ENCODE results near the gene ASB6. TPM values are rescaled to one million over a fixed set of nuclear protein-coding genes. Genes with fewer than 3 reads are reported as not detected.

ASB6 gene
- total RNA-seq, 1 experiment from 2014 or later: 20.0 TPM

GRCh38 chr9:129688285-129689043 is 46.5 kb upstream of the ASB6 start (continued):
- no peak for TF ChIP-seq ERG (CRISPR knock-in tag; IDR thresholded peaks at IDR 0.05)
- TF ChIP-seq ZNF416 (CRISPR knock-in tag; IDR thresholded peaks at IDR 0.05): no peak
- no peak for TF ChIP-seq SP1 (CRISPR knock-in tag; conservative IDR thresholded peaks at IDR 0.05)
- no peak for TF ChIP-seq SMAD3 (CRISPR knock-in tag; IDR thresholded peaks at IDR 0.05; ENCODE audit: borderline replicate concordance)
- TF ChIP-seq CTCF (IDR thresholded peaks at IDR 0.05): no peak
- no peak for TF ChIP-seq AR (CRISPR knock-in tag; IDR thresholded peaks at IDR 0.05)
- TF ChIP-seq GRHL2 (CRISPR knock-in tag; IDR thresholded peaks at IDR 0.05; ENCODE audit: insufficient replicate concordance, severe bottlenecking): no peak

- no peak overlapping the region for H3K27ac Mint-ChIP-seq
- H3K9me3 Mint-ChIP-seq: peaks cover 2% of the 10 kb centered on the region
- ATAC-seq (no peak), DNase-seq (ENCODE audit: low spot score) (no peak)
- ChIA-PET POLR2A (no interaction called here), CTCF (no interaction called here)
- no peak overlapping the region for H3K4me3 Mint-ChIP-seq
- H3K36me3 Mint-ChIP-seq: no peaks in the 10 kb centered on the region
- peaks cover 8% of the 10 kb centered on the region for H3K4me1 Mint-ChIP-seq
- H3K27me3 Mint-ChIP-seq (ENCODE audit: low read depth): no peaks in the 10 kb centered on the region
- TF ChIP-seq ATF1 (CRISPR knock-in tag; IDR thresholded peaks at IDR 0.05) (no peak), SOX15 (CRISPR knock-in tag; IDR thresholded peaks at IDR 0.05) (no peak), ZNF396 (CRISPR knock-in tag; IDR thresholded peaks at IDR 0.05; ENCODE audit: borderline replicate concordance) (no peak), MXD4 (CRISPR knock-in tag; IDR thresholded peaks at IDR 0.05; ENCODE audit: borderline replicate concordance) (no peak), KAT7 (CRISPR knock-in tag; IDR thresholded peaks at IDR 0.05; ENCODE audit: borderline replicate concordance) (no peak), CREM (CRISPR knock-in tag; IDR thresholded peaks at IDR 0.05) (no peak), SMAD4 (CRISPR knock-in tag; IDR thresholded peaks at IDR 0.05) (no peak), ZNF512 (CRISPR knock-in tag; IDR thresholded peaks at IDR 0.05; ENCODE audit: borderline replicate concordance) (no peak), USF1 (CRISPR knock-in tag; IDR thresholded peaks at IDR 0.05) (no peak), E2F1 (CRISPR knock-in tag; IDR thresholded peaks at IDR 0.05) (no peak), RELA (CRISPR knock-in tag; IDR thresholded peaks at IDR 0.05; ENCODE audit: borderline replicate concordance) (no peak), ZNF671 (CRISPR knock-in tag; IDR thresholded peaks at IDR 0.05) (no peak)
Observed at GRCh38 chr9:129687391-129687790, 45.4 kb upstream of the ASB6 start.
